Anterior cingulate cortex (tissue), 58 donors: ENCODE measurements around the gene RAB15.
A peak's percentile ranks its signal among the peaks of the same experiment; 100 is the strongest.

ENCODE experiments used
- DNase-seq, 58 donors: peaks; one replicate each; lab custom pipeline; 2025; lab: John Stamatoyannopoulos, UW

Gene RAB15

GRCh38 chr14:64958743-64959142 lies 13.4 kb downstream of the RAB15 start:
- no peak for DNase-seq

DNA sequence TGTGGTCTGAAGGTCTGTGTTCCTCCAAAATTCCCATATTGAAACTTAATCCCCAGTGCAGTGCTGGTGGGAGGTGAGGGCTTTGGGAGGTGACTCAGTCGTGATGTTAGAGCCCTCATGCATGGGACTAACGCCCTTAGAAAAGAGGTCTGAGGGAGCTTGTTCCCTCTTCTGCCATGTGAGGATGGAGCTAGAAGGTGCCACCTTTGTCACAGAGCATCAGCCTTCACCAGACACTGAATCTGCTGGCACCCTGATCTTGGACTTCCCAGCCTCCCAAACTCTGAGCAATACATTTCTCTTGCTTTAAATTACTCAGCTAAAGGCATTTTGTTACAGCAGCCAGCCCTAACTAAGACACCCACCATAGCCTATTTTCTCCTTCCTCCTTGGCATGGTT lies 13.9 kb downstream of the RAB15 start:
- no peak for DNase-seq

DNA sequence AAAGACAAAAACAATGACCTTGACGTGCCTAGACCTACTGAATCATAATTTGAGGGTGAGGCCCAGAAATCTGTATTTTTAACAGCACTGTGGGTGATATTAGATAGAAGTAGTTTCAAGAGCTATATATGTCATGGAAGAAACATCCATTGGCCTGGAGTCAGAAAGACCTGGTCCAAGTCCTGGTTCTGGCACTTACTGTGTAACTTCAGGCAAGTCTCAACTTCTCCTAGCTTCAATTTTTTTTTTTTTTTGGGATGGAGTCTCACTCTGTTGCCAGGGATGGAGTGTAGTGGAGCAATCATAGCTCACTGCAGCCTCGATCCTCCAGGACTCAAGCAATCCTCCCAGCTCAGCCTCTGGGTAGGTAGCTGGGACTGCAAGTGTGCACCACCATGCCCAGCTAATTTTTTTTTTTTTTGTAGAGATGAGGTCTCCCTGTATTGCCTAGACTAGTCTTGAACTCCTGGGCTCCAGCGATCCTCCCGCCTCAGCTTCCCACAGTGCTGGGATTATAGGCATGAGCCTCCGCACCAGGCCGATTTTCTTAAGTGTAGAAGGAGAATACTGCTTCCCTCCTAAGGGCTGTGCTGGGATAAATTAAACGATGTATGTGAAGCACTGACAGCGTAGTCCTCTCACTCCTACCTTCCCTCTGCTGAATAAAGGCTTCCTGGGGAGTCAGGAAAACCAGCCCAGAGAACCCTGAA lies 15.3 kb downstream of the RAB15 start:
- no peak for DNase-seq

- no peak for DNase-seq
These were observed 16.8 kb downstream of the RAB15 start for GRCh38 chr14:64955297-64955696.

- DNase-seq, result no peak
These were observed 17.5 kb downstream of the RAB15 start for GRCh38 chr14:64954491-64955240.

- peak in 3 of 58 donors; percentile 9 to 68 (median 66) for DNase-seq
These were observed 18.5 kb downstream of the RAB15 start for GRCh38 chr14:64953661-64954060.

DNA sequence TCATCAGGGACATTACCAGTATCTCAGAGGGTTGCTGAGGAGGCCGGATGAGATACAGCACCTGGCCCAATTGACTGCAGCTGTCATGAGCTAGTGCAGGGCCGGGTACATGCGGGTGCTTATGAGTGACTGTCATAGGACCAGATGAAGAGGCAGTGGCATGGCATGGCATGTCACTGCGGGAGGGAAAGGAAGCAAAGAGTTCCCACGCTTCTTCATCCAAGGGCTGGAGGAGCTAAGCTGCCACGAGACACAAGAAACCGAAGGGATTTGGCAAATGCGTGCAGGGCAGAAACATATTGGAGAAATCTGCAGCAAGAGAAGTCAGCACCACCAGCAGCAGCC lies 18.9 kb downstream of the RAB15 start:
- peak in 2 of 58 donors; percentile 50 for DNase-seq

- peak in 1 of 58 donors; percentile 23 for DNase-seq
These were observed 19.4 kb downstream of the RAB15 start for GRCh38 chr14:64952598-64953309.

- no peak for DNase-seq
These were observed 20.4 kb downstream of the RAB15 start for GRCh38 chr14:64951724-64952123.

- DNase-seq, result no peak
These were observed 20.8 kb downstream of the RAB15 start for GRCh38 chr14:64951291-64951690.

- DNase-seq, result peak in 8 of 58 donors; percentile 25 to 56 (median 30)
These were observed 21.2 kb downstream of the RAB15 start for GRCh38 chr14:64950889-64951288.

DNA sequence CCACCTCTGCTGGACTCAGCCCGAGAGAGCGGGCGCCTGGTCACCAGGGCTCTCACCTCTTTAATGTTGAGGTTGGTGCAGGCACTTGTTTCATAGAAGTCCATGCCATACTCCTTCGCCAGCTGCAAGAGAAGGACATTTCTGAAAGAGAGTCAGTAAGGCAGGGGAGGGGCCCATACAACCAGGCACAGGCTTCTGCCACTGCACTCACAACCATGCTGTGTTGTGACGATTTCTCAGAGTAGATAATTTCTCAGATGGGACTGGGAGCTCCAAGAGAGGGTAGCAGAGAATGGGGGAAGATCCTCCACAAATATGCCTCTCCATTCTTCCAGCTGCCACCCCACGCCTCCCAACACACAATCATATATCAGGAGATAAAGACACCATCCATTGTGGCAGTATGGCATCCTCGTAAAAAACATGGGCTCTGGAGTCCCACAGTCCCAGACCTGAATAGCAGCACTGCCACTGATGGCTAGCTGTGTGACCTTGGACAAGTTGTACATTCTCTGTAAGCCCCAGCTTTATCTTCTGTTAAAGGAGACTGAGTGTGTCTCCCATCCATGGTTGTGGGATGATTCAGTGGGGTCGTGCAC lies 23.4 kb downstream of the RAB15 start:
- no peak for DNase-seq

DNA sequence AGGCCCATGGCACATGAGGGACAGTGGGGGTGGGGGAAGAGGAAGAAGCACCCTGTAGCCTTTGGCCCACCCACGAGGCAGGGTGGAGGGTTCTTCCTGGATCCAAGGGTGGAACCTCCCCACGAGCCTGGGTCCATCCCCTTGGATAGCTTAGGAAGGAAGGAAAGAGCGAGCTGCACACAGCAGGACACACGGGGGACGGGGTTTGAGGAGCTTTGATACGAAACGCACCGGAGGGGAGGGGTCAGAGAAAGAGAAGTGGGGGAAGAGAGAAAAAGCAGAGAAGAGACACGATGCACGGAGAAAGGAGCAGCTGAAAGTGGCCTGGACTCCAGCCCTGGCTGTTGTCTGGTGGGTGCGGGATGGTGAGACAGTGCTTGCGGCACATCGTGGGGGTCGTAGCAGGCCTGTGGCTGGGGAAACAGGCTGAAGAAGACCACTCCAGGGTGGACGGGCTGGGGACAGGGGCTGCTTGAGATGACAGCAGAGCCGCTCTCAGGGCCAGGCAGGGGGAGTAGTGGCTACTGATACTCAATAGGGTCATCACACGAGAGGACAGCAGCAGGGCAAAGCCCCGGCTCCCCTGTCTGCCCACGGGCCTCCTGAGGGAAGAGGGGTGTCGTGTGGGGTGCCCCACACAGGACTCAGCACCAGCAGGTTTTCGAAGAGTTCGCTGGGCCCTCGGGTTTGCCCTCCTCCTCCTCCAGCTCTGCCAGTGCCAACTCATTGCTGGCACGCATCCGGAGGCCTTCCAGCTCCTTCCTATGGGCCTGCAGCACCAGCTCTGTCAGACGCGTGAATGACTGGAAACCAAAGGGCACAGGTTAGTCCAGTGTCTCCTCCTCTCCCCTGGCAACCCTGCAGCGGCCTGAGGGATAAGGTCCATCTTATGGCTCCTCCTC lies 24.2 kb downstream of the RAB15 start:
- DNase-seq, result peak in 1 of 58 donors; percentile 26

DNA sequence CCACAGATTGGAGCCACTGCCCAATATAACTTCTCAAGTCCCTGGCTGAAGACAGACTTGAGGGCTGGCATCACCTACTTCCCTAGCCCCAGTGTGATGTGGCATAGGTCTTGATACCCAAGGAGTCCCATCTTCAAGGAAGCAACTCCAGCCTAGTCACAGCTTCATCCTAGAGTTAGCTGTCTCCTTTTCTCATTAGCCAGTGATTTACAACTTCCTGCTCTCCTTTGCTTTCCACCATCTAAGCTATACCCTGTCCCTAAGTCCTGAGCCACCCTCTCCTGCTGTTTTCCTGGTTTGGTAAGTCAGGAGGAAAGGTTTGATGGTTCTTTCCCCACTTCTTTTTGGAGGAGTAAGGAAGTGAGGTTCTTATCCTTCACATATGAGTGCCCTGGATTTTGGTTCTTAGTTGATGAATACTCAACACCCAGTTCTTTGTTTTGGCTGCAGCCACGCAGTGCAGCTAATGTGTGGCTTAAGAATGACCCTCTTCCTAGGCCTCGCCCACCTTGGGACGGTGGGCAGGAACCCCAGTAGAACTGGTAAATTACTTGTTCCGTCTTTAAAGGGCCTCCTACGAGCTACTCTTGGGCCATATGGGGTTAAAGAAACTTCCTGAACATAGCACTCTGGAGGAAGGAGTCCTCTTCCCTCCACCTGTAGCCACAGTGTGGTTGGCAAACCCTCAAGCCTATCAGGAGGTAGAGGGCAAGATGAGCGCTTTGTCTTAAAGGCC lies 25.7 kb downstream of the RAB15 start:
- no peak for DNase-seq

DNA sequence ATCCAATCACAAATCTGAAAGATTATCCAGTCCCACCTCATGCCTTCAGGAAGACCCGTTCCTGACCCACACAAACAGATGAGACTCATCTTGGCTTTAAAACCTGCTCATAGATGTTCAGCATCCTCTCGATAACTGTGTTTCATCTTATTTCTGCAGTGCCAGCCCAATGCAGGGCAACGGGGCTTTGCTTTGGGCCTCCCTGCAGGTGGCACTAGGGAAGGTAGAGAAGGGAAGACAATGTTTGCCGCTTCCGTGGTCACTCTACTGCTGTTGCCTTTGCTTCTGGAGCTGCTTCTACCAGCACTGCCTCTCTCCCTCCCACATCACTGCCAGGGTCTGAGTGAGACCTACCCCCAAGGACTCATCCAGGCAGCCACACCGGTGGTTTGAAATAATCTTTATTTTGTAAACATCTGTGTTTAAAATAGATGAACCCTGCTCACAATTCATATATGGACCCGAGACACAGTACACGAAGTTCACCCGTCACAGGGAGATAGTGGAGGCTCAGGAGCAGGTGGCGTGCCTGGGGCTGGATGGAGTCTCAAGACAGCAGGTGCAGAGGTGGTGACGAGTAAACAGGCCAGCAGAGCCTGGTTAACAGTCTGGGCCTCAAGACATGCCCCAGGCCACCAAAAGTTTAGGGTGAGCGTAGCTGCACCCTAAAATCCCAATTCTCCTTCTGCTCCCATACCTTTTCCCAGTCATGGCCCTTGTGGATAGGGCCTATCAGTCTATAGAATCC lies 26.5 kb downstream of the RAB15 start:
- DNase-seq, result no peak

- no peak for DNase-seq
These were observed 27.3 kb downstream of the RAB15 start for GRCh38 chr14:64944861-64945260.

DNA sequence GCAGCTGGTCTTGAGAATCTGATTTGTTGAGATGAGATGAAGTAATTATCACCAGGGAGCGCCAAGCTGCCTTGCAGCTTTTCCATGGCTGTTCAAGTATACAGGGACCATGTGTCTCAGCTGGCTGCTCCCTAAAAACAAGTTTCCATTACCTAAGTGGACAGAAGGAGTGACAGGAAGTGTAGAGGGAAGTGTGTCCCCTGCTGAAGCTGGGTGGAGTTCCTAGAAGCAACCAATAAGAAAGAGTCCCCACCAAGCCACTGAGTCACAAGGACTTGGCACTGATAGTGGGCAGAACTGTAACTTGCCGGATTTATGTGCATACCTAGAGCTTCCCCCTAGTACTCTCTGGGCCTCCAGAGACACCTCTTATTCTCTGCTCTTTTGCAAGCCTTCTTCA lies 28.1 kb downstream of the RAB15 start:
- DNase-seq, result no peak

DNA sequence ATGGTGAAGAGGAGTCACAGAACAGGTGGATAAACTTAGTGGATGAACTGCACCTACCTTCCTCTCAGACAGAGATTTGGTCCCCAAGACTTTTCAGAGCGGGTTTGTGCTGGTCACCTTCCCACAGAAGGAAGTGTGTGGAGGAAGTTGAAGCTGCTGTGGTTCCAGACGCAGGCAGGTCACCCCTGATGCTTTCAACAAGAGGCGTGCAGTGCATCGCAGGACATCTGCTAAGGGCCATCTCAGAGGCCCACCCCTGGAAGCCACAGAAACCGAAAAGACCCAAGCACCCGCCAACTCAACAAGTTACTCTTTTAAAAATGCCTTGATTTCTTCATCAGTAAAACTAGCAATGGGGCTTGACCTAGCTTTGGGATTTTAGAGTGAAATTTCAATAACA lies 28.6 kb downstream of the RAB15 start:
- no peak for DNase-seq
